ENCODE results near the gene AXL. TPM values are rescaled to one million over a fixed set of nuclear protein-coding genes. Genes with fewer than 3 reads are reported as not detected.
A peak's percentile ranks its signal among the peaks of the same experiment; 100 is the strongest.

AXL gene
- total and polyA plus RNA-seq, 2 of the 8 experiments (the other 6 are each of a cell fraction or from before 2014, with no cell fraction given), result 35.3 to 51.0 TPM

DNA sequence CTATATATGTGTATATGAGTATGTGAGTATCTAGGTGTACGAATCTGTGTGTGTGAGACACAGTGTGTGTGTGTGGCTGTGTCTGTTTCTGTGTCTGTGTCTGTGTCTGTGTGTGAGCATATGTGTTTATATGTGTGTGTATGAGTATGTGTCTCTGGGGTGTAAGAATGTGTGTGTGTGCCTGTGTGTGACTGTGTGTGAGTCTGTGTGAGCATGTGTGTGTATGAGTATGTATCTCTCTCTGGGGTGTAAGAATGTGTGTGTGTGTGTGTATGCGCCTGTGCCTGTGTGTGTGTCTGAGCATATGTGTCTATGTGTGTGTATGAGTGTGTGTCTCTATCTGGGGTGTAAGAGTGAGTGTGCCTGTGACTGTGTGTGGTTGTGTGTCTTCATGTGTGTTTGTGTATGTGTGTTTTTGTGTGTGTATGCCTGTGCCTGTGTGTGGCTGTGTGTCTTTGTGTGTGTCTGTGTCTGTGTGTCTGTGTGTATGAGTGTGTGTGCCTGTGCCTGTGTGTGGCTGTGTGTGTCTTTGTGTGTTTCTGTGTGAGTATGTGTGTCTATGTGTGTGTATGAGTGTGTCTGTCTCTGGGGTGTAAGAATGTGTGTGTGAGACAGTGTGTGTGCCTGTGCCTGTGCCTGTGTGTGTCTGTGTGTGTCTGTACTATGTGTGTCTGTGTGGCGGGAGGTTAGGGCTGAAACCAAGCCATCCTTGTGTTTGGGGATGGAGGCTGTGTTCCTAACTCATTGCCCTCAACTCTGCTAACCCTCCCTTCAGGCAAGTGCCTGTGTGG is 11.2 kb downstream of the AXL start:
- H3K9ac ChIP-seq (replicated peaks in 1 of 4; ENCODE audit: extremely low read depth in 1 of 4, low read depth in 3 of 4, low read length in 3 of 4), result 0 out of 7 replicates have a peak overlapping the region, but pooled peaks of 1 of the 4 experiments have one; percentile 21
- 86% methylated on average over 3 of the region's 3 CpGs; no CpG with 5 or more reads in 1 of the 2 experiments for WGBS, 2 experiments (ENCODE audit: extremely low coverage in 1 of 2, insufficient coverage in 1 of 2, insufficient read length in 1 of 2, insufficient replicate concordance in 2 of 2, low coverage in 1 of 2, low lambda C conversion rate in 2 of 2, missing lambda C conversion rate in 1 of 2)
- no peak for FAIRE-seq

More for the DNA sequence above, 11.2 kb downstream of the AXL start:
- Histone ChIP-seq H4K8ac (ENCODE audit: extremely low read depth, insufficient read depth, low read length) (0 out of 2 replicates have a peak overlapping the region, but pooled peaks have one; percentile 0), H2BK5ac (ENCODE audit: low read depth, low read length) (peak overlapping the region; percentile 54), H3K56ac (replicated peaks; ENCODE audit: insufficient read length, low read depth, low read length) (no peak overlapping the region), H3K27me3 (replicated peaks in 1 of 4; ENCODE audit: control insufficient read depth in 3 of 4, extremely low read depth in 1 of 4, insufficient read depth in 3 of 4, low read length in 3 of 4) (no peaks in the 10 kb centered on the region), H4K20me1 (replicated peaks in 1 of 2; ENCODE audit: control insufficient read depth in 1 of 2, insufficient read depth in 2 of 2, low read length in 2 of 2) (peaks cover 0 to 11% of the 10 kb centered on the region in 2 experiments), H3K4me3 (ENCODE audit: extremely low read depth in 1 of 4, insufficient read depth in 2 of 4, low read depth in 3 of 4, low read length in 4 of 4) (no peak overlapping the region), H3K27ac (ENCODE audit: low read depth, low read length) (no peak overlapping the region), H3K9me3 (ENCODE audit: insufficient read depth in 2 of 2, low read depth in 1 of 2, low read length in 1 of 2) (no peaks in the 10 kb centered on the region), H2BK20ac (ENCODE audit: low read length) (peak overlapping the region; percentile 38), H3K4ac (replicated peaks; ENCODE audit: insufficient read length, low read depth, low read length) (no peak overlapping the region), H3K36me3 (ENCODE audit: control insufficient read depth in 2 of 4, insufficient read depth in 4 of 4, low read length in 3 of 4) (peaks cover 0 to 24% (median 1%) of the 10 kb centered on the region in 4 experiments; a peak in 4 of 8 replicates), H2BK12ac (ENCODE audit: low read depth, low read length) (peak overlapping the region; percentile 64), H2BK120ac (replicated peaks; ENCODE audit: low read depth, low read length) (no peak overlapping the region), H2AFZ (ENCODE audit: low read length) (no peak overlapping the region), H3K14ac (ENCODE audit: insufficient read length) (no peak overlapping the region), H3K23ac (ENCODE audit: insufficient read length) (no peak overlapping the region), H3K4me2 (ENCODE audit: insufficient read depth in 1 of 2, low read depth in 2 of 2, low read length in 2 of 2) (no peak overlapping the region), H3K79me1 (ENCODE audit: low read depth, low read length) (0 out of 2 replicates have a peak, but pooled peaks cover 4% of the 10 kb centered on the region), H2AK5ac (ENCODE audit: low read depth, low read length) (peak overlapping the region; percentile 99), H2BK15ac (ENCODE audit: low read length) (peak overlapping the region; percentile 40; the same call in 1 of the 2 replicates), H3K18ac (ENCODE audit: extremely low read depth, low read length) (peak overlapping the region; percentile 53; the same call in 1 of the 2 replicates), H3K4me1 (replicated peaks in 1 of 4; ENCODE audit: control insufficient read depth in 3 of 4, insufficient read depth in 4 of 4, low read length in 3 of 4) (peaks cover 4 to 14% (median 10%) of the 10 kb centered on the region in 4 experiments), H4K91ac (replicated peaks; ENCODE audit: insufficient read length, low read length) (peak overlapping the region; percentile 52), H4K5ac (ENCODE audit: insufficient read length, low read depth, low read length) (no peak overlapping the region), H3K79me2 (ENCODE audit: control insufficient read depth in 1 of 2, insufficient read depth in 2 of 2, low read length in 2 of 2) (peaks cover 0 to 2% of the 10 kb centered on the region in 2 experiments; a peak in 1 of 4 replicates), H3K23me2 (ENCODE audit: low read depth, low read length) (peaks cover 16% of the 10 kb centered on the region)
- POLR2A ChIA-PET (ENCODE audit: partially characterized antibody), result interaction anchor here (1.0 to 2.5 kb wide), 7 partner anchors 11 to 79 kb away, joined by 3 to 8 read pairs (median 4); partner anchors contain the start of genes AXL and HNRNPUL1
- CTCF ChIA-PET (ENCODE audit: partially characterized antibody), result interaction anchor here (1.2 to 1.7 kb wide), 3 partner anchors 22 to 32 kb away, joined by 4 to 5 read pairs (median 4); no protein-coding TSS in a partner anchor
- no peak for DNase-seq (ENCODE audit: low read depth in 1 of 2, low spot score in 2 of 2)
- TF ChIP-seq RBBP5 (IDR thresholded peaks at IDR 0.05; ENCODE audit: borderline replicate concordance, low read depth, low read length), result no peak
- TF ChIP-seq SP4 (IDR thresholded peaks at IDR 0.05; ENCODE audit: low read length), result no peak
- no peak for TF ChIP-seq KDM5A (IDR thresholded peaks at IDR 0.05; ENCODE audit: low read length)
- TF ChIP-seq POLR2AphosphoS5 (IDR thresholded peaks at IDR 0.05; ENCODE audit: low read depth, low read length), result no peak

All from H1 (cell line).